Skin epidermis (tissue), 12 donors: ENCODE data around the gene MAML2.

Source experiments
- H3K27ac ChIP-seq, 21 experiments: fragments of 200-600 bp; sonication (generic) in 11 of 21; one replicate each; pipeline ENCODE4 v1.5.0; 2020; ENCODE audit warnings: mild to moderate bottlenecking in 3 of 21, inconsistent platforms in 2 of 21, moderate library complexity in 2 of 21
- H3K4me3 ChIP-seq, 7 experiments: fragments of 200-600 bp; sonication (generic) in 2 of 7; one replicate each; pipeline ENCODE4 v1.5.0; 2020; ENCODE audit warnings: inconsistent platforms in 2 of 7, mild to moderate bottlenecking in 2 of 7, moderate library complexity in 1 of 7

Gene MAML2

GRCh38 chr11:96205460-96205809 lies 137.6 kb downstream of the MAML2 start:
- peak overlapping the region in 9 of 21 experiments; percentile 3 to 85 (median 43) for H3K27ac ChIP-seq
- no peak overlapping the region for H3K4me3 ChIP-seq

- Histone ChIP-seq H3K4me3 (no peak overlapping the region), H3K27ac (peak overlapping the region in 8 of 21 experiments; percentile 3 to 85 (median 48))
Measured at GRCh38 chr11:96204721-96205459, 138.1 kb downstream of the MAML2 start.

- H3K4me3 ChIP-seq = no peak overlapping the region
- peak overlapping the region in 8 of 21 experiments; percentile 5 to 85 (median 37) for H3K27ac ChIP-seq
Measured at GRCh38 chr11:96204366-96204659, 138.7 kb downstream of the MAML2 start.

GRCh38 chr11:96203567-96204365 lies 139.2 kb downstream of the MAML2 start:
- Histone ChIP-seq H3K4me3 (no peak overlapping the region), H3K27ac (peak overlapping the region in 7 of 21 experiments; percentile 5 to 85 (median 53))

- no peak overlapping the region for H3K4me3 ChIP-seq
- H3K27ac ChIP-seq = peak overlapping the region in 9 of 21 experiments; percentile 0 to 70 (median 26)
Measured at GRCh38 chr11:96200243-96200642, 142.8 kb downstream of the MAML2 start.

GRCh38 chr11:96199563-96200025 lies 143.4 kb downstream of the MAML2 start:
- H3K27ac ChIP-seq = peak overlapping the region in 9 of 21 experiments; percentile 8 to 70 (median 19)
- no peak overlapping the region for H3K4me3 ChIP-seq

GRCh38 chr11:96197801-96198701 lies 144.9 kb downstream of the MAML2 start:
- Histone ChIP-seq H3K27ac (peak overlapping the region in 6 of 21 experiments; percentile 10 to 47 (median 20)), H3K4me3 (no peak overlapping the region)

GRCh38 chr11:96197103-96197502 lies 145.9 kb downstream of the MAML2 start:
- H3K27ac ChIP-seq = peak overlapping the region in 1 of 21 experiments; percentile 26
- H3K4me3 ChIP-seq = no peak overlapping the region

GRCh38 chr11:96196181-96196662 lies 146.8 kb downstream of the MAML2 start:
- no peak overlapping the region for H3K4me3 ChIP-seq
- peak overlapping the region in 4 of 21 experiments; percentile 1 to 34 (median 9) for H3K27ac ChIP-seq

GRCh38 chr11:96195671-96196070 lies 147.3 kb downstream of the MAML2 start:
- peak overlapping the region in 1 of 21 experiments; percentile 71 for H3K27ac ChIP-seq
- H3K4me3 ChIP-seq = no peak overlapping the region

GRCh38 chr11:96194581-96195374 lies 148.2 kb downstream of the MAML2 start:
- H3K27ac ChIP-seq = peak overlapping the region in 9 of 21 experiments; percentile 5 to 71 (median 27)

GRCh38 chr11:96193745-96194443 lies 149.1 kb downstream of the MAML2 start:
- peak overlapping the region in 8 of 21 experiments; percentile 8 to 71 (median 34) for H3K27ac ChIP-seq
- no peak overlapping the region for H3K4me3 ChIP-seq

More at GRCh38 chr11:96194581-96195374, 148.2 kb downstream of the MAML2 start:
- no peak overlapping the region for H3K4me3 ChIP-seq

GRCh38 chr11:96191752-96192151 lies 151.2 kb downstream of the MAML2 start:
- Histone ChIP-seq H3K4me3 (no peak overlapping the region), H3K27ac (no peak overlapping the region)

GRCh38 chr11:96189351-96189750 lies 153.6 kb downstream of the MAML2 start:
- peak overlapping the region in 7 of 21 experiments; percentile 12 to 71 (median 41) for H3K27ac ChIP-seq
- H3K4me3 ChIP-seq = no peak overlapping the region

GRCh38 chr11:96188243-96189006 lies 154.6 kb downstream of the MAML2 start:
- no peak overlapping the region for H3K4me3 ChIP-seq
- peak overlapping the region in 15 of 21 experiments; percentile 2 to 71 (median 37) for H3K27ac ChIP-seq

GRCh38 chr11:96187822-96188221 lies 155.2 kb downstream of the MAML2 start:
- peak overlapping the region in 14 of 21 experiments; percentile 2 to 71 (median 34) for H3K27ac ChIP-seq
- H3K4me3 ChIP-seq = no peak overlapping the region

GRCh38 chr11:96186806-96187205 lies 156.2 kb downstream of the MAML2 start:
- peak overlapping the region in 5 of 21 experiments; percentile 7 to 71 (median 20) for H3K27ac ChIP-seq
- H3K4me3 ChIP-seq = no peak overlapping the region
